Stimulated activated CD8-positive, alpha-beta memory T cell treated with anti-CD3 and anti-CD28 coated beads, Interleukin-15, amount 100 ng/mL, for 48 hours (primary cell): ENCODE results near the gene DBI.
"Not testable (repeated sequence)": the region's sequence is repeated elsewhere in the genome, so short reads cannot be mapped to it uniquely, and the experiment has no call there.

Source experiments
- DNase-seq, 2 donors: peaks; one replicate each; pipeline ENCODE4 v3.0.0-alpha.2; 2020; ENCODE audit warnings: low read depth in 2 of 2

Gene DBI

GRCh38 chr2:119402106-119402505, 35.3 kb downstream of the DBI start:
- DNase-seq: no peak

GRCh38 chr2:119402645-119403560, 36.1 kb downstream of the DBI start:
- DNase-seq: no peak

- DNase-seq: not testable (repeated sequence)
These were observed 36.8 kb downstream of the DBI start for GRCh38 chr2:119403618-119404017.

- DNase-seq: no peak
These were observed 38.4 kb downstream of the DBI start for GRCh38 chr2:119405151-119405550.

GRCh38 chr2:119407430-119408220, 40.8 kb downstream of the DBI start:
- DNase-seq: no peak

GRCh38 chr2:119408221-119408619, 41.4 kb downstream of the DBI start:
- DNase-seq: no peak

GRCh38 chr2:119409506-119409905, 42.7 kb downstream of the DBI start:
- no peak for DNase-seq

- DNase-seq: no peak
These were observed 48.1 kb downstream of the DBI start for GRCh38 chr2:119414894-119415293.

- DNase-seq: no peak
These were observed 48.9 kb downstream of the DBI start for GRCh38 chr2:119415630-119416029.

- no peak for DNase-seq
These were observed 49.6 kb downstream of the DBI start for GRCh38 chr2:119416299-119416923.

- no peak for DNase-seq
These were observed 51.1 kb downstream of the DBI start for GRCh38 chr2:119417908-119418307.

GRCh38 chr2:119419065-119419464, 52.3 kb downstream of the DBI start:
- no peak for DNase-seq

- DNase-seq: no peak
These were observed 53.2 kb downstream of the DBI start for GRCh38 chr2:119419803-119420508.

- no peak for DNase-seq
These were observed 54.5 kb downstream of the DBI start for GRCh38 chr2:119421304-119421703.

- DNase-seq: no peak
These were observed 55.0 kb downstream of the DBI start for GRCh38 chr2:119421741-119422140.
